Heart left ventricle (tissue), 16 donors: ENCODE measurements around the gene CHP1. TPM values are rescaled to one million over a fixed set of nuclear protein-coding genes. Genes with fewer than 3 reads are reported as not detected.

ENCODE experiments used
- ATAC-seq, 4 donors: fragments of 200-7000 bp; cut with Tn5 transposase; one replicate each; pipeline ENCODE4 v1.9.1; 2020 to 2022; ENCODE audit warnings: moderate library complexity in 4 of 4, mild to moderate bottlenecking in 3 of 4, moderate number of reproducible peaks in 1 of 4
- DNase-seq, 5 donors: peaks; one replicate each; pipeline ENCODE4 v3.0.0-alpha.2; 2020
- H3K27ac ChIP-seq, 12 donors: fragments of 200-600 bp; sonication (generic) in 4 of 12; one replicate each; pipeline versions ENCODE4 v1.5.0 to v1.8.0; 2016 to 2022; ENCODE audit warnings: mild to moderate bottlenecking in 2 of 12
- H3K27me3 ChIP-seq, 9 donors: fragments of 200-600 bp; sonication (generic) in 2 of 9; one replicate each; pipeline versions ENCODE4 v1.5.1 to v1.8.0; 2016 to 2022; ENCODE audit warnings: mild to moderate bottlenecking in 3 of 9
- H3K36me3 ChIP-seq, 9 donors: fragments of 200-600 bp; sonication (generic) in 2 of 9; one replicate each; pipeline versions ENCODE4 v1.5.0 to v1.8.0; 2018 to 2022; ENCODE audit warnings: mild to moderate bottlenecking in 2 of 9
- H3K4me1 ChIP-seq, 12 donors: fragments of 200-600 bp; sonication (generic) in 4 of 12; one replicate each; pipeline versions ENCODE4 v1.5.0 to v1.8.0; 2016 to 2022; ENCODE audit warnings: mild to moderate bottlenecking in 3 of 12
- H3K4me3 ChIP-seq, 12 donors: fragments of 200-600 bp; sonication (generic) in 4 of 12; one replicate each; pipeline versions ENCODE4 v1.5.0 to v1.8.0; 2017 to 2022; ENCODE audit warnings: mild to moderate bottlenecking in 9 of 12, moderate library complexity in 4 of 12
- H3K9me3 ChIP-seq, 12 donors: fragments of 200-600 bp; sonication (generic) in 4 of 12; one replicate each; pipeline versions ENCODE4 v1.5.0 to v1.8.0; 2016 to 2022; ENCODE audit warnings: mild to moderate bottlenecking in 1 of 12
- CTCF ChIP-seq, 12 donors: fragments of 200-600 bp; sonication (generic) in 4 of 12; IDR thresholded peaks; one replicate each; pipeline versions ENCODE4 v1.5.0 to v1.8.0; 2018 to 2022; ENCODE audit warnings: antibody characterized with exemption in 12 of 12, mild to moderate bottlenecking in 5 of 12
- POLR2A ChIP-seq, 2 donors: fragments of 450-650 bp; IDR thresholded peaks; one replicate each; pipeline ENCODE4 v1.6.1; 2017; ENCODE audit warnings: antibody characterized with exemption in 2 of 2, mild to moderate bottlenecking in 2 of 2, moderate library complexity in 2 of 2
- WGBS, 4 donors: extraction: QIAGEN DNeasy Blood & Tissue Kit in 2 of 4; methylation state at CpG; one replicate each; pipeline versions ENCODE4 v1.1.5 to v1.1.7; 2013 to 2018; 5-methylcytosine and 5-hydroxymethylcytosine counted together
- intact Hi-C, 10 donors: fragments of 100-400 bp; cut with DNase I; formaldehyde crosslinking; loops; one replicate each; pipeline versions ENCODE4 v1.11.1 to v1.14.2; 2022
- polyA plus RNA-seq, 2 donors: library from polyadenylated mRNA; stranded (reverse); fragments of 200-250 nt; gene quantifications; one replicate each; pipeline ENCODE4 v1.2.3, GENCODE V29; 2013
- total RNA-seq, 9 donors: library from RNA; depleted of rRNA in 2 of 9; stranded (reverse); fragments of >200 nt in 2 of 9; fragmentation: NEBNext Ultra II Directional in 3 of 9; extraction: Animal tissue kit (Norgen Biotek cat#: 25700) in 3 of 9; gene quantifications; one replicate each; pipeline versions ENCODE4 v1.1.0 to v1.2.4, GENCODE V29; 2016 to 2023
- donor health status: ischemic (EF 13 %, LVEDD 7.1; RV severe dilation, severe dysfunction).
- donor health status: healthy with polysubstance abuse.
- donor health status: DM: no; HTN: yes; CAD: no.
- donor health status: DM: no; HTN: no; CAD: no.
- donor health status: ischemic (EF 25% LVEDD 6.9; RV normal size, moderate dysfunction).
- donor health status: ischemic (EF 25% LVEDD 5.7; RV mildly dilated, moderate dysfunction).
- donor health status: healthy.
- donor health status: DM: yes; HTN: yes; CAD: no.
- donor health status: ischemic (EF 35%, LVEDD 5.7; RV mildly dilated, moderate dysfunction).
- donor health status: nonischemic (EF 11% LVEDD 7.7; RV severe dilation, severe dysfunction).
- donor health status: DM: yes; HTN: yes; CAD: no.
- donor health status: PGD.
- donor health status: ischemic (EF 29% LVEDD 5.4; RV normal size, mild dysfunction).
- donor health status: nonischemic (EF 23%, LVEDD 6.1; RV moderate dilation, normal function).

The CHP1 gene
- total and polyA plus RNA-seq, 11 donors = 35.5 to 232 (median 119) TPM

GRCh38 chr15:41288464-41288863 lies 57.4 kb downstream of the CHP1 start:
- intact Hi-C loops = loop anchor here in 2 of 10 donors (10.0 kb wide), 2 partner anchors 54 to 1244 kb away; partner anchors contain the start of genes CHP1 (in 1 of the 2) and EXD1 (in 1 of the 2)
- ATAC-seq (no peak), DNase-seq (no peak)
- Histone ChIP-seq H3K36me3 (peaks cover 0 to 84% (median 64%) of the 10 kb centered on the region in 9 donors), H3K4me3 (no peak overlapping the region), H3K27me3 (no peaks in the 10 kb centered on the region), H3K4me1 (peaks cover 3 to 63% (median 26%) of the 10 kb centered on the region in 12 donors), H3K9me3 (no peaks in the 10 kb centered on the region), H3K27ac (peak overlapping the region in 2 of 12 donors; percentile 2 to 10)
- WGBS, 4 donors = 44 to 58% (median 48%) methylated on average over 1 of the region's 1 CpG
- TF ChIP-seq POLR2A (IDR thresholded peaks at IDR 0.05) (no peak), CTCF (IDR thresholded peaks at IDR 0.05) (no peak)

- Histone ChIP-seq H3K27me3 (no peaks in the 10 kb centered on the region), H3K36me3 (peaks cover 0 to 95% (median 75%) of the 10 kb centered on the region in 9 donors), H3K9me3 (no peaks in the 10 kb centered on the region), H3K4me1 (peaks cover 3 to 59% (median 26%) of the 10 kb centered on the region in 12 donors), H3K27ac (no peak overlapping the region), H3K4me3 (no peak overlapping the region)
- ATAC-seq = no peak
- intact Hi-C loops = loop anchor here in 2 of 10 donors (10.0 kb wide), 2 partner anchors 55 to 1245 kb away; partner anchors contain the start of genes CHP1 (in 1 of the 2) and EXD1 (in 1 of the 2)
- 84 to 94% (median 89%) methylated on average over 2 of the region's 2 CpGs for WGBS, 4 donors
- TF ChIP-seq POLR2A (IDR thresholded peaks at IDR 0.05) = no peak
- TF ChIP-seq CTCF (IDR thresholded peaks at IDR 0.05) = no peak
- DNase-seq = no peak
Measured at GRCh38 chr15:41289953-41290352, 58.9 kb downstream of the CHP1 start.

- intact Hi-C loops = no loop called here
Measured at GRCh38 chr15:41291065-41291631, 60.1 kb downstream of the CHP1 start.

More at GRCh38 chr15:41291065-41291631, 60.1 kb downstream of the CHP1 start:
- Histone ChIP-seq H3K4me3 (no peak overlapping the region), H3K27me3 (no peaks in the 10 kb centered on the region), H3K9me3 (no peaks in the 10 kb centered on the region), H3K27ac (peak overlapping the region in 1 of 12 donors; percentile 60), H3K36me3 (peaks cover 0 to 99% (median 75%) of the 10 kb centered on the region in 9 donors), H3K4me1 (peaks cover 0 to 48% (median 16%) of the 10 kb centered on the region in 12 donors)
- peak in 2 of 4 donors; percentile 47 to 59 for ATAC-seq
- 86 to 90% (median 89%) methylated on average over 9 of the region's 9 CpGs for WGBS, 4 donors
- no peak for DNase-seq
- TF ChIP-seq POLR2A (IDR thresholded peaks at IDR 0.05) (no peak), CTCF (IDR thresholded peaks at IDR 0.05) (no peak)
